Muscle of leg (tissue), 11 donors: ENCODE data around the gene GNB4. TPM values are rescaled to one million over a fixed set of nuclear protein-coding genes. Genes with fewer than 3 reads are reported as not detected.

Experiments used
- DNase-seq: peaks from one replicate; pipeline ENCODE4 v3.0.0; 2013
- H3K27ac ChIP-seq: one replicate; pipeline ENCODE4 v1.5.1; 2013; ENCODE audit warnings: mild to moderate bottlenecking, low read length, control low read depth
- H3K27me3 ChIP-seq: one replicate; pipeline ENCODE4 v1.6.1; 2013; ENCODE audit warnings: low read length; ENCODE audit not compliant: control insufficient read depth, insufficient read depth
- H3K36me3 ChIP-seq: one replicate; pipeline ENCODE4 v1.6.1; 2013; ENCODE audit warnings: low read length; ENCODE audit not compliant: control insufficient read depth, insufficient read depth
- H3K4me1 ChIP-seq: one replicate; pipeline ENCODE4 v1.6.1; 2013; ENCODE audit warnings: low read length; ENCODE audit not compliant: control insufficient read depth, insufficient read depth
- H3K4me3 ChIP-seq: one replicate; pipeline ENCODE4 v1.5.1; 2013; ENCODE audit warnings: low read length, control low read depth
- H3K9me3 ChIP-seq: replicated peaks from 2 replicates; pipeline ENCODE4 v1.6.1; 2013; ENCODE audit warnings: low read depth, low read length; ENCODE audit not compliant: control insufficient read depth
- WGBS: methylation state at CpG from one replicate; pipeline ENCODE4 v1.1.5; 2013; ENCODE audit warnings: missing lambda C conversion rate; ENCODE audit not compliant: insufficient coverage; 5-methylcytosine and 5-hydroxymethylcytosine counted together
- polyA plus RNA-seq, 8 donors: library from polyadenylated mRNA; unstranded; fragments of 120-200 nt; gene quantifications; one replicate each; pipeline versions ENCODE4 v1.2.1 to v1.2.3, GENCODE V29; 2013; ENCODE audit warnings: inconsistent platforms in 1 of 8, low replicate concordance in 1 of 8; ENCODE audit not compliant: insufficient read length in 8 of 8, insufficient read depth in 1 of 8
- total RNA-seq: library from RNA; stranded (reverse); fragments of 120-200 nt; gene quantifications from one replicate; pipeline ENCODE4 v1.2.4, GENCODE V29; 2013

GNB4 gene
- total and polyA plus RNA-seq, 9 donors = 21.0 to 48.0 (median 35.4) TPM

DNA sequence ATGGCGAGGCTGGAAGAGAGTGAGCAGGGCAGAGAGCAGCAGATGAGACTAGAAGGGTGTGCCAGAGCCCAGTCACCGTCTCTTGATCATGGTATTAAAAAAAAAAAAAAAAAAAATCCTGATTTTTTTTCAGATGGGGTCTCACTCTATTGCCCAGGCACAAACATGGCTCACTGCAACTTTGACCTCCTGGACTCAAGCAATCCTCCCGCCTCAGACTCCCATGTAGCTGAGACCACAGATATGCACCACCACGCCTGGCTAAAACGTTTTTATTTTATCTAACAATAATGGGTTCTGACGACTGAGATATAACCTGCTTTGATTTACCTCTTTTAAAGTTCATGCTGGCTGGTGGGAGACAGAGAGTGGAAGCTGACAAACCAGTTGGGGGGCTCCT is 4.0 kb downstream of the GNB4 start:
- H3K4me3 ChIP-seq = no peak overlapping the region
- WGBS = 75% methylated on average over 2 of the region's 6 CpGs
- no peaks in the 10 kb centered on the region for H3K27me3 ChIP-seq
- H3K27ac ChIP-seq = no peak overlapping the region
- no peak for DNase-seq
- peaks cover 6% of the 10 kb centered on the region for H3K36me3 ChIP-seq
- H3K9me3 ChIP-seq = no peaks in the 10 kb centered on the region
- peaks cover 6% of the 10 kb centered on the region for H3K4me1 ChIP-seq

GRCh38 chr3:179446501-179446900 is 4.8 kb downstream of the GNB4 start:
- Histone ChIP-seq H3K4me1 (peaks cover 2% of the 10 kb centered on the region), H3K27me3 (no peaks in the 10 kb centered on the region), H3K36me3 (peaks cover 6% of the 10 kb centered on the region), H3K9me3 (no peaks in the 10 kb centered on the region), H3K4me3 (no peak overlapping the region), H3K27ac (no peak overlapping the region)
- 43% methylated on average over 2 of the region's 7 CpGs for WGBS
- DNase-seq = peak; percentile 59

- no peaks in the 10 kb centered on the region for H3K27me3 ChIP-seq
- no peak overlapping the region for H3K4me3 ChIP-seq
- whole genome bisulfite sequencing = 86% methylated on average over 1 of the region's 5 CpGs
- DNase-seq = no peak
- no peak overlapping the region for H3K27ac ChIP-seq
- H3K36me3 ChIP-seq = no peaks in the 10 kb centered on the region
- no peaks in the 10 kb centered on the region for H3K4me1 ChIP-seq
- H3K9me3 ChIP-seq = no peaks in the 10 kb centered on the region
These were observed 12.4 kb downstream of the GNB4 start for GRCh38 chr3:179438841-179439240.

- no CpG with 5 or more reads among the region's 3 CpGs for WGBS
- no peaks in the 10 kb centered on the region for H3K4me1 ChIP-seq
- H3K27me3 ChIP-seq = no peaks in the 10 kb centered on the region
- no peaks in the 10 kb centered on the region for H3K36me3 ChIP-seq
- H3K9me3 ChIP-seq = no peaks in the 10 kb centered on the region
- DNase-seq = peak; percentile 30
- no peak overlapping the region for H3K4me3 ChIP-seq
- no peak overlapping the region for H3K27ac ChIP-seq
These were observed 14.8 kb downstream of the GNB4 start for GRCh38 chr3:179436517-179436916.

DNA sequence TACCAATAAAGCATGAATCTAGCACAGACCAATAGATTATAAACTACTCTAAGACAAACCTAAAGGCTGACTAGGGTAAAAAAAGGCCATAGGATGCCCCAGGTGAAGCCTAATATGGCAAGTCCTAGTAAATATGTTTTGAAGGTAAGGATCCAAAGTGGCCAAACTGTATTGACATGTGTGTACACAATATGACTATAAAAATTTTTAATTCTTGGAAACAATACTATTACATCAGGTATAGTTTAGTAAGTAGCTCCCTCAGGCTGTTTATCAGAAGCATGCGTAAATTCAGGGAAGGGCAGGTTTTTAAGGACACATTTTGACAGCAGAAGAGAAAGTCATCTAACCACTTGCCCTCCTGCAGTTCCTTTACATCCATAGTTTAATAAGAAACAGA is 18.8 kb downstream of the GNB4 start:
- H3K9me3 ChIP-seq = no peaks in the 10 kb centered on the region
- DNase-seq = no peak
- H3K36me3 ChIP-seq = peaks cover 4% of the 10 kb centered on the region
- WGBS = no CpG with 5 or more reads among the region's 1 CpG
- no peaks in the 10 kb centered on the region for H3K27me3 ChIP-seq
- H3K4me1 ChIP-seq = no peaks in the 10 kb centered on the region
- H3K27ac ChIP-seq = no peak overlapping the region
- H3K4me3 ChIP-seq = no peak overlapping the region

DNA sequence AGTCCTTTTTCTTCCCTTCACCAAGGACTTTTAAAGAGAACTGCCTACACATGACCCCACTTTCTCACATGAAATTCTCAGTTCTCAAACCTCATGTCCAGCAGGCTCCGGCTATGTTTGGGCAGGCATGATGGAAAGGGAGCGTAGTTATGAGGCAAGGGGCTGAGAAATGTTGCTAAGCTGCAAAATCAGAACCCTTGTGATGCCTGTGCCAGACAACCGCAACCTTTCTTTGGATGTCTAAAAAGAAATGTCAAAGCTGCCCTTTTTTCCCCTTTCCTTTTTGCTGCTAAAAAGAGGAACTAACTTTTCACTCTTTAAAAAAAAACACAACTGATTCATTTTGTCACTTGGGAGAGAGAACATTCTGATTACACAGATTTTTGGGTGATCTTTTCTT is 19.2 kb downstream of the GNB4 start:
- Histone ChIP-seq H3K27ac (peak overlapping the region; percentile 11), H3K4me1 (no peaks in the 10 kb centered on the region), H3K4me3 (no peak overlapping the region), H3K27me3 (no peaks in the 10 kb centered on the region), H3K36me3 (peaks cover 6% of the 10 kb centered on the region), H3K9me3 (no peaks in the 10 kb centered on the region)
- DNase-seq = peak; percentile 79
- 85% methylated on average over 2 of the region's 3 CpGs for WGBS

DNA sequence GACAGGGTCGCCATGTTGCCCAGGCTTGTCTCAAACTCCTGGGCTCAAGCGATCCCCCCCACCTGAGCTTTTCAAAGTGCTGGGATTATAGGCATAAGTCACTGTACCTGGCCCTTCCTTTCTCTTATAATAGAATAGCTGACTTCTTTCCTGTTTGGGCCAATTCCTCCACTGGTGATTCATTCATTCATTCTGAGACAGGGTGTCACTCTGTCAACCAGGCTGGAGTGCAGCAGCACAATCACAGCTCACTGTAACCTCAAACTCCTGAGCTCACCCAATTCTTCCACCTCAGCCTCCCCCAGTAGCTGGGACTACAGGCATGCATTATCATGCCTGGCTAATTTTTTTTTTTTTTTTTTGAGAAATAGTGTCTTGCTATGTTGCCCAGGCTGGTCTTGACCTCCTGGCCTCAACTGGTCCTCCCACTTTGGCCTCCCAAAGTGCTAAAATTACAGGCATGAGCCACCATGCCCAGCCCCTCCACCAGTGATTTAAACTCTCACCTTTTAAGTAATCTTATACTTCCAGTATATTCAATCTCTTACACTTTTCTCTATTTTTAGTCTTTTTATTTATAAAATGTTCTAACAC is 20.9 kb downstream of the GNB4 start:
- no peak for DNase-seq
- WGBS = no CpG with 5 or more reads among the region's 2 CpGs
- Histone ChIP-seq H3K9me3 (no peaks in the 10 kb centered on the region), H3K27me3 (no peaks in the 10 kb centered on the region), H3K27ac (no peak overlapping the region), H3K4me3 (no peak overlapping the region), H3K36me3 (peaks cover 8% of the 10 kb centered on the region), H3K4me1 (no peaks in the 10 kb centered on the region)

- H3K27ac ChIP-seq = no peak overlapping the region
- peaks cover 22% of the 10 kb centered on the region for H3K36me3 ChIP-seq
- no peaks in the 10 kb centered on the region for H3K9me3 ChIP-seq
- WGBS = no CpG with 5 or more reads among the region's 8 CpGs
- H3K4me3 ChIP-seq = no peak overlapping the region
- H3K4me1 ChIP-seq = no peaks in the 10 kb centered on the region
- H3K27me3 ChIP-seq = no peaks in the 10 kb centered on the region
- no peak for DNase-seq
These were observed 22.3 kb downstream of the GNB4 start for GRCh38 chr3:179428876-179429548.

- Histone ChIP-seq H3K36me3 (peaks cover 30% of the 10 kb centered on the region), H3K4me1 (no peaks in the 10 kb centered on the region), H3K27me3 (no peaks in the 10 kb centered on the region), H3K9me3 (no peaks in the 10 kb centered on the region), H3K27ac (no peak overlapping the region), H3K4me3 (no peak overlapping the region)
- 97% methylated on average over 2 of the region's 6 CpGs for WGBS
- DNase-seq = no peak
These were observed 26.2 kb downstream of the GNB4 start for GRCh38 chr3:179425075-179425474.

- 40% methylated on average over 1 of the region's 2 CpGs for WGBS
- Histone ChIP-seq H3K27me3 (no peaks in the 10 kb centered on the region), H3K27ac (no peak overlapping the region), H3K36me3 (peaks cover 28% of the 10 kb centered on the region), H3K9me3 (no peaks in the 10 kb centered on the region), H3K4me3 (no peak overlapping the region), H3K4me1 (no peaks in the 10 kb centered on the region)
- peak; percentile 66 for DNase-seq
These were observed 29.8 kb downstream of the GNB4 start for GRCh38 chr3:179421500-179421899.
